ENCODE measurements around the gene ABLIM3.
"Not testable (repeated sequence)": the region's sequence is repeated elsewhere in the genome, so short reads cannot be mapped to it uniquely, and the experiment has no call there.

The ABLIM3 gene

GRCh38 chr5:149160291-149160787, 19.0 kb downstream of the ABLIM3 start:
- DNase-seq: no peak

GRCh38 chr5:149161026-149161687, 19.9 kb downstream of the ABLIM3 start:
- DNase-seq: no peak

- DNase-seq: no peak
Measured at GRCh38 chr5:149161850-149162249, 20.6 kb downstream of the ABLIM3 start.

GRCh38 chr5:149162401-149163084, 21.2 kb downstream of the ABLIM3 start:
- DNase-seq: no peak

- DNase-seq: no peak
Measured at GRCh38 chr5:149164731-149165130, 23.4 kb downstream of the ABLIM3 start.

GRCh38 chr5:149166128-149166527, 24.8 kb downstream of the ABLIM3 start:
- DNase-seq: no peak

GRCh38 chr5:149166591-149167100, 25.4 kb downstream of the ABLIM3 start:
- DNase-seq: no peak

- DNase-seq: no peak
Measured at GRCh38 chr5:149168276-149168906, 27.1 kb downstream of the ABLIM3 start.

GRCh38 chr5:149170299-149170698, 29.0 kb downstream of the ABLIM3 start:
- DNase-seq: no peak

- DNase-seq: no peak
Measured at GRCh38 chr5:149172261-149172660, 31.0 kb downstream of the ABLIM3 start.

GRCh38 chr5:149172709-149173505, 31.6 kb downstream of the ABLIM3 start:
- DNase-seq: no peak

- no peak for DNase-seq
Measured at GRCh38 chr5:149174847-149175234, 33.5 kb downstream of the ABLIM3 start.

GRCh38 chr5:149175346-149176105, 34.2 kb downstream of the ABLIM3 start:
- DNase-seq: no peak

GRCh38 chr5:149177339-149177843, 36.1 kb downstream of the ABLIM3 start:
- no peak for DNase-seq

- DNase-seq: no peak
Measured at GRCh38 chr5:149177911-149178565, 36.7 kb downstream of the ABLIM3 start.

- no peak for DNase-seq
Measured at GRCh38 chr5:149181732-149182131, 40.4 kb downstream of the ABLIM3 start.

- no peak for DNase-seq
Measured at GRCh38 chr5:149182241-149182640, 40.9 kb downstream of the ABLIM3 start.

- DNase-seq: no peak
Measured at GRCh38 chr5:149185067-149185466, 43.8 kb downstream of the ABLIM3 start.

GRCh38 chr5:149186506-149186905, 45.2 kb downstream of the ABLIM3 start:
- DNase-seq: no peak

GRCh38 chr5:149187617-149188016, 46.3 kb downstream of the ABLIM3 start:
- not testable (repeated sequence) for DNase-seq

- DNase-seq: no peak
Measured at GRCh38 chr5:149188383-149188782, 47.1 kb downstream of the ABLIM3 start.
